ENCODE results near the gene DSCAML1. TPM values are rescaled to one million over a fixed set of nuclear protein-coding genes. Genes with fewer than 3 reads are reported as not detected.
A peak's percentile ranks its signal among the peaks of the same experiment; 100 is the strongest.

Gene DSCAML1
- total and polyA plus RNA-seq, 10 of the 15 experiments (the other 5 are each of a cell fraction or from before 2014, with no cell fraction given), result 0.03 to 0.18 (median 0.06) TPM; not detected in 1

DNA sequence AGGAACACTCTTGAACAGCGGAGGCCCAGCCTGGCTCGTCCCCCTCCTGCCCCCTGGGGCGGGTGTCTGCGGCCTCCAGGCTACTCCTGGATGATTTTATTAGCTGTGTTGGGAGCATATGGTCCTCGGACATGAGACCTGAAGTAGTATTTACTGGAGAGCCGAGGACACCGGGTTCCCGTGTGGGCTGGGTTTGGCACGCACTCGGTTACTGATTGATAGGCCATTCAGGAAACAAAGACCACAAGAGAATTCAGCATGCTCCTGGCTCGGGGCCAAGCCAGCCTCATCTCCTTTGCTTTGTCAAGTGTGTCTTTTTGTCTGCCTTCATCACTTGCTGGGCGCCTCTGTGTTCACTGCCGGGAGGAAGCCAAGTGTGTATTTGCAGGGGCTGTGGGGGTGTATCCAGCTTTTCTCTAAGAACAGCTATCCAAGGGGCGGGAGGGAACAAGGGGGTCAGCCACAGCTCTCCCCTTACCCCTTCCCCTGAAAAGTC is 17.8 kb upstream of the DSCAML1 start (continued):
- TF ChIP-seq, protein P1, sequence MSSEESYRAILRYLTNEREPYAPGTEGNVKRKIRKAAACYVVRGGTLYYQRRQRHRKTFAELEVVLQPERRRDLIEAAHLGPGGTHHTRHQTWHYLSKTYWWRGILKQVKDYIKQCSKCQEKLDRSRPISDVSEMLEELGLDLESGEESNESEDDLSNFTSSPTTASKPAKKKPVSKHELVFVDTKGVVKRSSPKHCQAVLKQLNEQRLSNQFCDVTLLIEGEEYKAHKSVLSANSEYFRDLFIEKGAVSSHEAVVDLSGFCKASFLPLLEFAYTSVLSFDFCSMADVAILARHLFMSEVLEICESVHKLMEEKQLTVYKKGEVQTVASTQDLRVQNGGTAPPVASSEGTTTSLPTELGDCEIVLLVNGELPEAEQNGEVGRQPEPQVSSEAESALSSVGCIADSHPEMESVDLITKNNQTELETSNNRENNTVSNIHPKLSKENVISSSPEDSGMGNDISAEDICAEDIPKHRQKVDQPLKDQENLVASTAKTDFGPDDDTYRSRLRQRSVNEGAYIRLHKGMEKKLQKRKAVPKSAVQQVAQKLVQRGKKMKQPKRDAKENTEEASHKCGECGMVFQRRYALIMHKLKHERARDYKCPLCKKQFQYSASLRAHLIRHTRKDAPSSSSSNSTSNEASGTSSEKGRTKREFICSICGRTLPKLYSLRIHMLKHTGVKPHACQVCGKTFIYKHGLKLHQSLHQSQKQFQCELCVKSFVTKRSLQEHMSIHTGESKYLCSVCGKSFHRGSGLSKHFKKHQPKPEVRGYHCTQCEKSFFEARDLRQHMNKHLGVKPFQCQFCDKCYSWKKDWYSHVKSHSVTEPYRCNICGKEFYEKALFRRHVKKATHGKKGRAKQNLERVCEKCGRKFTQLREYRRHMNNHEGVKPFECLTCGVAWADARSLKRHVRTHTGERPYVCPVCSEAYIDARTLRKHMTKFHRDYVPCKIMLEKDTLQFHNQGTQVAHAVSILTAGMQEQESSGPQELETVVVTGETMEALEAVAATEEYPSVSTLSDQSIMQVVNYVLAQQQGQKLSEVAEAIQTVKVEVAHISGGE (CRISPR knock-in tag; IDR thresholded peaks at IDR 0.05), result no peak
- TF ChIP-seq DPF2 (IDR thresholded peaks at IDR 0.05), result 0 out of 2 replicates have a peak, but pooled peaks have one; percentile 71
- no peak for TF ChIP-seq JUND (IDR thresholded peaks at IDR 0.05; ENCODE audit: low read depth, low read length)
- no peak for TF ChIP-seq NR2C2 (IDR thresholded peaks at IDR 0.05; ENCODE audit: borderline replicate concordance, control insufficient read depth, insufficient read length, low read depth)
- TF ChIP-seq MTA3 (IDR thresholded peaks at IDR 0.05; ENCODE audit: borderline replicate concordance, low read length), result no peak
- no peak for TF ChIP-seq ZZZ3 (IDR thresholded peaks at IDR 0.05; ENCODE audit: control insufficient read depth, insufficient read length, low read depth)
- peak; percentile 64 for TF ChIP-seq POLR2AphosphoS5 (IDR thresholded peaks at IDR 0.05; ENCODE audit: low read length)
- no peak for TF ChIP-seq ZNF384 (IDR thresholded peaks at IDR 0.05; ENCODE audit: borderline replicate concordance, low read depth, low read length)
- TF ChIP-seq ASH2L (IDR thresholded peaks at IDR 0.05; ENCODE audit: borderline replicate concordance, low read depth), result no peak
- 0 out of 2 replicates have a peak, but pooled peaks have one; percentile 4 for TF ChIP-seq ZNF592 (IDR thresholded peaks at IDR 0.05)
- TF ChIP-seq ZNF24 (IDR thresholded peaks at IDR 0.05), result no peak
- peak; percentile 95 for TF ChIP-seq RUNX3 (IDR thresholded peaks at IDR 0.05; ENCODE audit: low read length)
- TF ChIP-seq SREBF1 (IDR thresholded peaks at IDR 0.05; ENCODE audit: low read length), result no peak
- no peak; the same call in 1 of the 2 replicates for TF ChIP-seq RB1 (IDR thresholded peaks at IDR 0.05; ENCODE audit: borderline replicate concordance)
- TF ChIP-seq HDGF (IDR thresholded peaks at IDR 0.05), result no peak
- TF ChIP-seq, protein P2, sequence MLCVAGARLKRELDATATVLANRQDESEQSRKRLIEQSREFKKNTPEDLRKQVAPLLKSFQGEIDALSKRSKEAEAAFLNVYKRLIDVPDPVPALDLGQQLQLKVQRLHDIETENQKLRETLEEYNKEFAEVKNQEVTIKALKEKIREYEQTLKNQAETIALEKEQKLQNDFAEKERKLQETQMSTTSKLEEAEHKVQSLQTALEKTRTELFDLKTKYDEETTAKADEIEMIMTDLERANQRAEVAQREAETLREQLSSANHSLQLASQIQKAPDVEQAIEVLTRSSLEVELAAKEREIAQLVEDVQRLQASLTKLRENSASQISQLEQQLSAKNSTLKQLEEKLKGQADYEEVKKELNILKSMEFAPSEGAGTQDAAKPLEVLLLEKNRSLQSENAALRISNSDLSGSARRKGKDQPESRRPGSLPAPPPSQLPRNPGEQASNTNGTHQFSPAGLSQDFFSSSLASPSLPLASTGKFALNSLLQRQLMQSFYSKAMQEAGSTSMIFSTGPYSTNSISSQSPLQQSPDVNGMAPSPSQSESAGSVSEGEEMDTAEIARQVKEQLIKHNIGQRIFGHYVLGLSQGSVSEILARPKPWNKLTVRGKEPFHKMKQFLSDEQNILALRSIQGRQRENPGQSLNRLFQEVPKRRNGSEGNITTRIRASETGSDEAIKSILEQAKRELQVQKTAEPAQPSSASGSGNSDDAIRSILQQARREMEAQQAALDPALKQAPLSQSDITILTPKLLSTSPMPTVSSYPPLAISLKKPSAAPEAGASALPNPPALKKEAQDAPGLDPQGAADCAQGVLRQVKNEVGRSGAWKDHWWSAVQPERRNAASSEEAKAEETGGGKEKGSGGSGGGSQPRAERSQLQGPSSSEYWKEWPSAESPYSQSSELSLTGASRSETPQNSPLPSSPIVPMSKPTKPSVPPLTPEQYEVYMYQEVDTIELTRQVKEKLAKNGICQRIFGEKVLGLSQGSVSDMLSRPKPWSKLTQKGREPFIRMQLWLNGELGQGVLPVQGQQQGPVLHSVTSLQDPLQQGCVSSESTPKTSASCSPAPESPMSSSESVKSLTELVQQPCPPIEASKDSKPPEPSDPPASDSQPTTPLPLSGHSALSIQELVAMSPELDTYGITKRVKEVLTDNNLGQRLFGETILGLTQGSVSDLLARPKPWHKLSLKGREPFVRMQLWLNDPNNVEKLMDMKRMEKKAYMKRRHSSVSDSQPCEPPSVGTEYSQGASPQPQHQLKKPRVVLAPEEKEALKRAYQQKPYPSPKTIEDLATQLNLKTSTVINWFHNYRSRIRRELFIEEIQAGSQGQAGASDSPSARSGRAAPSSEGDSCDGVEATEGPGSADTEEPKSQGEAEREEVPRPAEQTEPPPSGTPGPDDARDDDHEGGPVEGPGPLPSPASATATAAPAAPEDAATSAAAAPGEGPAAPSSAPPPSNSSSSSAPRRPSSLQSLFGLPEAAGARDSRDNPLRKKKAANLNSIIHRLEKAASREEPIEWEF (IDR thresholded peaks at IDR 0.05; ENCODE audit: insufficient replicate concordance, low read depth, low read length), result no peak
- no peak for TF ChIP-seq CHD4 (IDR thresholded peaks at IDR 0.05)
- 0 out of 2 replicates have a peak, but pooled peaks have one; percentile 7 for TF ChIP-seq LARP7 (IDR thresholded peaks at IDR 0.05)
- TF ChIP-seq RBBP5 (conservative IDR thresholded peaks at IDR 0.05), result no peak

Data from GM12878 (cell line).